Keratinocyte (primary cell): ENCODE measurements around the gene MGAT1. TPM values are rescaled to one million over a fixed set of nuclear protein-coding genes. Genes with fewer than 3 reads are reported as not detected.
"Not testable (repeated sequence)": the region's sequence is repeated elsewhere in the genome, so short reads cannot be mapped to it uniquely, and the experiment has no call there.

Source experiments
- DNase-seq: peaks from one replicate; pipeline ENCODE4 v3.0.0-alpha.2; 2011; ENCODE audit warnings: low read depth, missing footprints, low spot score
- FAIRE-seq: peaks from 2 replicates; lab custom pipeline; 2011; peaks lifted over from hg19 to GRCh38; lab: Jason Lieb, UNC
- H2AFZ ChIP-seq: 2 replicates; pipeline ENCODE4 v1.6.0; 2012; ENCODE audit warnings: low read length, control low read depth, inconsistent platforms; ENCODE audit not compliant: control insufficient read depth
- H3K27ac ChIP-seq: 2 replicates; pipeline ENCODE4 v1.5.1; 2011; ENCODE audit warnings: low read length; ENCODE audit not compliant: control insufficient read depth, insufficient read depth
- H3K27me3 ChIP-seq: 3 replicates; pipeline ENCODE4 v1.6.0; 2011; ENCODE audit warnings: low read length; ENCODE audit not compliant: control insufficient read depth, insufficient read depth; ENCODE audit errors: extremely low read depth
- H3K36me3 ChIP-seq, 2 experiments: 2 replicates in 1 of 2; 3 replicates in 1 of 2; pipeline ENCODE4 v1.5.1; 2011; ENCODE audit warnings: low read length in 2 of 2, mild to moderate bottlenecking in 1 of 2; ENCODE audit not compliant: control insufficient read depth in 2 of 2, insufficient read depth in 2 of 2; ENCODE audit errors: extremely low read depth in 1 of 2
- H3K4me1 ChIP-seq: 3 replicates; pipeline ENCODE4 v1.5.1; 2011; ENCODE audit warnings: low read length; ENCODE audit not compliant: control insufficient read depth, insufficient read depth; ENCODE audit errors: extremely low read depth
- H3K4me2 ChIP-seq: 3 replicates; pipeline ENCODE4 v1.6.0; 2011; ENCODE audit warnings: low read depth, low read length; ENCODE audit not compliant: control insufficient read depth, insufficient read depth; ENCODE audit errors: extremely low read depth
- H3K4me3 ChIP-seq, 3 experiments: fragments of 200-600 bp in 1 of 3; sonication (generic) in 1 of 3; 2 replicates in 2 of 3; 3 replicates in 1 of 3; pipeline ENCODE4 v1.5.1; 2011 to 2016; ENCODE audit warnings: low read length in 3 of 3, mild to moderate bottlenecking in 3 of 3, control low read depth in 2 of 3, inconsistent platforms in 1 of 3, low read depth in 1 of 3, mixed read lengths in 1 of 3, mixed run types in 1 of 3, moderate library complexity in 1 of 3; ENCODE audit not compliant: control insufficient read depth in 2 of 3, insufficient read depth in 2 of 3; ENCODE audit errors: extremely low read depth in 1 of 3
- H3K79me2 ChIP-seq: 2 replicates; pipeline ENCODE4 v1.6.0; 2012; ENCODE audit warnings: low read length; ENCODE audit not compliant: control insufficient read depth, insufficient read depth
- H3K9ac ChIP-seq: 3 replicates; pipeline ENCODE4 v1.6.0; 2011; ENCODE audit warnings: low read length; ENCODE audit not compliant: control insufficient read depth, insufficient read depth; ENCODE audit errors: extremely low read depth
- H3K9me1 ChIP-seq: 3 replicates; pipeline ENCODE4 v1.6.0; 2011; ENCODE audit warnings: low read length; ENCODE audit not compliant: control insufficient read depth, insufficient read depth; ENCODE audit errors: extremely low read depth
- H3K9me3 ChIP-seq: 2 replicates; pipeline ENCODE4 v1.5.1; 2012; ENCODE audit warnings: low read depth, low read length; ENCODE audit not compliant: control insufficient read depth
- H4K20me1 ChIP-seq: 3 replicates; pipeline ENCODE4 v1.6.0; 2011; ENCODE audit warnings: low read length; ENCODE audit not compliant: control insufficient read depth, insufficient read depth; ENCODE audit errors: extremely low read depth
- CTCF ChIP-seq, 3 experiments: IDR thresholded peaks in 1 of 3; conservative IDR thresholded peaks in 1 of 3; optimal IDR thresholded peaks in 1 of 3; 2 replicates in 2 of 3; 3 replicates in 1 of 3; pipeline versions ENCODE3 to v1.5.1; 2011; ENCODE audit warnings: low read length in 3 of 3, mild to moderate bottlenecking in 3 of 3, moderate library complexity in 2 of 3, control low read depth in 1 of 3, inconsistent platforms in 1 of 3; ENCODE audit not compliant: insufficient read depth in 2 of 3; ENCODE audit errors: extremely low read depth in 1 of 3
- EZH2 ChIP-seq: IDR thresholded peaks from one replicate; pipeline ENCODE4 v1.6.1; 2012; ENCODE audit warnings: inconsistent platforms, mild to moderate bottlenecking, low read length, moderate library complexity
- dilution Hi-C: fragments of 300-500 bp; cut with MboI; formaldehyde crosslinking; loops from one replicate; pipeline ENCODE4 v1.7.0; 2020; ENCODE audit warnings: low sequenced_read_pairs; ENCODE audit not compliant: extremely low pct_ligation_motif_present
- polyA plus RNA-seq, 5 experiments: library from polyadenylated mRNA; depleted of rRNA in 3 of 5; stranded (reverse) in 3 of 5; stranded (forward) in 1 of 5; unstranded in 1 of 5; fragments of >200 nt; gene quantifications; 1 replicate in 1 of 5; 2 replicates in 3 of 5; 3 replicates in 1 of 5; pipeline versions ENCODE4 v1.2.1 to v1.2.3, GENCODE V29; 2011 to 2012; ENCODE audit warnings: missing spikeins in 2 of 5, low read depth in 1 of 5, low replicate concordance in 1 of 5

Gene MGAT1
- polyA plus RNA-seq, 1 donor (not counting 4 experiments of a cell fraction or from before 2014, with no cell fraction given), result 80.3 TPM

DNA sequence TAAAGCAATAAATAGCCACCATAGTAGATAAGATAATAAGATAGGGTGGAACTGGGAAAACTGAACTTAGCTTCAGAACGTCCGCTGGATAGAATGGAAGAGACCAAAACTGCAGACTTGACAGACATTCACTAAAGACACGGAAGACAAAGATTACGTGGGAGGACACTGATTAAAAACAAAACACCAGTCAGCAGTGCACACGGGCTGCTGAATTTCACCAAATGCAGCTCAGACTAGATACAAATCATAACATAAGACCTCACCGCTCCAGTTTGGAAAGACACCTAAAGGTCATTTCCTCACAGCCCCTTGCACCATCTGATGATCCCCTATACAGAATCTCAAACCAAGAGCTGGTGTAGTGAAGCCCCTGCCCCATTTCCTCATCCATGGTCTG is 59.9 kb downstream of the MGAT1 start:
- H3K36me3 ChIP-seq, result no peaks in the 10 kb centered on the region
- DNase-seq (no peak), FAIRE-seq (no peak)
- no peaks in the 10 kb centered on the region for H4K20me1 ChIP-seq
- no peak overlapping the region for H3K27ac ChIP-seq
- H3K4me1 ChIP-seq, result no peaks in the 10 kb centered on the region
- dilution Hi-C loops, result no loop called here
- no peaks in the 10 kb centered on the region for H3K27me3 ChIP-seq
- H2AFZ ChIP-seq, result no peak overlapping the region
- no peak for TF ChIP-seq CTCF (optimal IDR thresholded peaks at IDR 0.05 in 1 of 3, IDR thresholded peaks at IDR 0.05 in 1 of 3, conservative IDR thresholded peaks at IDR 0.05 in 1 of 3; ENCODE audit: extremely low read depth in 1 of 3, insufficient read depth in 2 of 3, low read length in 3 of 3)
- no peak for TF ChIP-seq EZH2
- no peak overlapping the region for H3K4me2 ChIP-seq
- no peaks in the 10 kb centered on the region for H3K9me3 ChIP-seq
- no peak overlapping the region for H3K9ac ChIP-seq
- no peaks in the 10 kb centered on the region for H3K9me1 ChIP-seq
- H3K79me2 ChIP-seq, result no peaks in the 10 kb centered on the region
- H3K4me3 ChIP-seq, result no peak overlapping the region

- H4K20me1 ChIP-seq, H3K4me3 ChIP-seq, H3K27me3 ChIP-seq, H3K9ac ChIP-seq, FAIRE-seq, H3K27ac ChIP-seq, dilution Hi-C loops, H3K9me1 ChIP-seq, H3K4me2 ChIP-seq, H2AFZ ChIP-seq, H3K79me2 ChIP-seq, H3K4me1 ChIP-seq, H3K9me3 ChIP-seq, DNase-seq, H3K36me3 ChIP-seq: not testable (repeated sequence)
Measured at GRCh38 chr5:180740953-180741352, 61.7 kb downstream of the MGAT1 start.

DNA sequence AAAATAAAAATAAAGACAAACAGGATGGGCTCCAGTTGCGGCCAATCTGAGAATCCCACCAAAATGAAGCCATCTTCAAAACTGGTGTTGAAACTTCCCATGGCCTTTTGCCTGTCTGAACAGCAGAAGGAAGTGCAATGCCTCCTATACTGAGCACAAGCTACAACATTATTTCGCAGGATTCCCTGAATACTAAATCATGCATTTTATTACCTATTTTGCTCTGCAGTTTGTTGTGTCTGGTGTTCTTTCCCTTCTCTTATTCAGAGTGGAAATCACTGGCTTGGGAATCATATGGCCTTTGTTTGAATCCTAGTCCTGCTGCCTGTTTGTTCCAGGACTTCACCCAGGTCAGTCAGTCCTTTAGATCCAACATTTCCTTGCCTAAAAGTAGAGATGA is 62.6 kb downstream of the MGAT1 start, which contains the start of gene OR2Y1:
Gene OR2Y1 (minus strand): TSS at position 101 of the 400 bp plus-strand sequence. CDS start 0 bp downstream, at position 101.
- TF ChIP-seq EZH2 (no peak), CTCF (optimal IDR thresholded peaks at IDR 0.05 in 1 of 3, IDR thresholded peaks at IDR 0.05 in 1 of 3, conservative IDR thresholded peaks at IDR 0.05 in 1 of 3; ENCODE audit: extremely low read depth in 1 of 3, insufficient read depth in 2 of 3, low read length in 3 of 3) (no peak)
- no peaks in the 10 kb centered on the region for H4K20me1 ChIP-seq
- no peaks in the 10 kb centered on the region for H3K9me3 ChIP-seq
- FAIRE-seq (no peak), DNase-seq (no peak)
- H3K79me2 ChIP-seq, result no peaks in the 10 kb centered on the region
- H2AFZ ChIP-seq, result no peak within 1 kb of the TSS
- H3K4me1 ChIP-seq, result no peaks in the 10 kb centered on the region
- no peak within 1 kb of the TSS for H3K4me2 ChIP-seq
- no peak within 1 kb of the TSS for H3K27ac ChIP-seq
- no peaks in the 10 kb centered on the region for H3K27me3 ChIP-seq
- H3K9ac ChIP-seq, result no peak within 1 kb of the TSS
- H3K36me3 ChIP-seq, result no peaks in the 10 kb centered on the region
- H3K9me1 ChIP-seq, result no peaks in the 10 kb centered on the region
- no peak within 1 kb of the TSS for H3K4me3 ChIP-seq
- dilution Hi-C loops, result no loop called here
